Inferior parietal cortex (tissue), 1 donor: Measurements from ENCODE around the gene PRKD3.
"Not testable (repeated sequence)": the region's sequence is repeated elsewhere in the genome, so short reads cannot be mapped to it uniquely, and the experiment has no call there.

Source experiments
- DNase-seq: peaks from one replicate; pipeline ENCODE4 v3.0.0-alpha.2; 2016; ENCODE audit errors: extremely low spot score

Gene PRKD3

GRCh38 chr2:37316181-37316580, 8.5 kb downstream of the PRKD3 start:
- DNase-seq, result no peak

DNA sequence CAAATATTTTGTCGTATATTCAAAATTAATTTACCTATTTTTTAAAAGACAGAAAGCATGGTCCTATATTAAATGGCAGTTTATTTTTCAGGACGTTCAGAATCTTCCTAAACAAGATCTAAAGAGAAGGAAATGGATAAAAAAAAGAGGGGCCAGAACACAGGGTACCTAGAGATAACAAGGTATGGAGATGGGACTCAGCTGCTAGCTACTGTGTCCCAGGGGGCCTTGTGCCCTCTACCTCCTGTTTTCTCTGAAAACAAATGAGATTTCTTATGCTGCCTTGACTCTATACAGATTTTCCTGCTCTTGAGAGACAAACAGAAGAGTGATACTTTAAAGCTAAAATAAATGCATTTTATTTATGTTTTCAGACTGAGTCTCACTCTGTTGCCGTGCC, 9.3 kb downstream of the PRKD3 start:
- no peak for DNase-seq

DNA sequence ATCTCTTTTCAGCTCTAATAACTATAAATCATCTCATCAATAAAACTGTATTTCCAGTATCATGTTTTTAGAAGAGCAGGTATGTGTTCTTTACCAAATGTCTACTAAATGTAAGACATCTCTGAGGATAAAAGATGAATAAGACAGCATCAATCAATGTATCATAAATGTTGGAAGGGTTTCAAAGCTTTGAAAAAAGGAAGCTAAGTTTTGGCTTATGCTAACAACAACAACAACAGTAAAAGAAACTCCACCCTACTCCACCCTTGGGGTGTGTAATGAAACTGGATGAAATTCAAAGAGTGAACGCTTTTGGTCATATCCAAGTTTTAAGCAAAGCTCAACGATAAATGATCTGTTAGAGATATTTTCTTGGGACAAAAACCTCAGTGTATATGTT, 17.1 kb downstream of the PRKD3 start:
- DNase-seq, result no peak

- no peak for DNase-seq
Measured at GRCh38 chr2:37306024-37306423, 18.6 kb downstream of the PRKD3 start.

GRCh38 chr2:37302701-37303252, 21.9 kb downstream of the PRKD3 start:
- no peak for DNase-seq

DNA sequence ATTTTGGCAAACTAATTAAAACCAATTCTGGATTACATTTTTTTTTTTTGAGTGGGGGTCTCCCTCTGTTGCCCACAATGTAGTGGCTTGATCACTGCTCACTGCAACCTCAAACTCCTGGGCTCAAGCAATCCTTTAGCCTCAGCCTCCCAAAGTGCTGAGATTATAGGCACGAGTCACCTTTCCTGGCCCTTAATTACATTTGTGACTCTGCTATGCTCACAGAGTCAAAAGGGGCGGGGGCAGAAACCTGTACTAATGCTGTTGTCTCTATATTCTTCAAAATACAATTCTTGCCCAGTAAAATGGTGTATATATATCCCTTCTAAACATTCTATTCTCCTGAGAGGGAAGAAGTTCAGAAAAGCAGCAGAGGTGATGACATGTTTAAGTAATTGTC, 23.2 kb downstream of the PRKD3 start:
- DNase-seq, result no peak

- DNase-seq, result no peak
Measured at GRCh38 chr2:37300578-37300977, 24.1 kb downstream of the PRKD3 start.

DNA sequence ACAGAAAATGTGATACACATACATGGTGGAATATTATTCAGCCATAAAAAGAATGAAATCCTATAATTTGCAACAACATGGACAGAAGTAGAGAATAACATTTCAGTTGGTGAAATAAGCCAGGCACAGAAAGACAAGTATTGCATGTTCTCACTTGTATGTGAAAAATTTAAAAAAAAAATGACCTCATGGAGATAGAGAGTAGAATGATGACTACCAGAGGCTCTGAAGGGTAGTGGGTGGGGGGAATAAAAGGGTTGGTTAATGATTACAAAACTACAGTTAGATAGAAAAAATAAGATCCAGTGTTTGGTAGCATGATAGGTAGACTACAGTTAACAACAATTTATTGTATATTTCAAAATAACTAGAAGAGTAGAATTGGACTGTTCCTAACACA, 24.5 kb downstream of the PRKD3 start:
- DNase-seq, result no peak

DNA sequence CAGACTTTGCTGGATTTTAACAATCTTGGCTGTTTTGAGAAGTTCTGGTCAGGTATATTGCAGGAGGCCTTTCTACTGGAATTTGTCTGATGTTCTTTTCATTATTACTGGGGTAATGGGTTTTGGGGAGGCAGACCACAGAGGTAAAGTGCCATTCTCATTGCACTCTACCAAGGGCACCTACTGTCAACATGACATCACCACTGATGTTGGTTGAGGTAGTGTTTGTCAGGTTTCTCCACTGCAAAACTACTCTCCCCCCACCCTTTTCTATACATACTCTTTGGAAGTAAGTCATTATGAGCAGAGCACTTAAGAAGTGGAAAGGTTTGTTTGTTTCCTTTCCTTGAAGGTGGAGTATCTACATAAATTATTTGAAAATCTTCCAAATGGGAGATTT, 27.0 kb downstream of the PRKD3 start:
- no peak for DNase-seq

GRCh38 chr2:37295469-37296073, 29.1 kb downstream of the PRKD3 start:
- no peak for DNase-seq

DNA sequence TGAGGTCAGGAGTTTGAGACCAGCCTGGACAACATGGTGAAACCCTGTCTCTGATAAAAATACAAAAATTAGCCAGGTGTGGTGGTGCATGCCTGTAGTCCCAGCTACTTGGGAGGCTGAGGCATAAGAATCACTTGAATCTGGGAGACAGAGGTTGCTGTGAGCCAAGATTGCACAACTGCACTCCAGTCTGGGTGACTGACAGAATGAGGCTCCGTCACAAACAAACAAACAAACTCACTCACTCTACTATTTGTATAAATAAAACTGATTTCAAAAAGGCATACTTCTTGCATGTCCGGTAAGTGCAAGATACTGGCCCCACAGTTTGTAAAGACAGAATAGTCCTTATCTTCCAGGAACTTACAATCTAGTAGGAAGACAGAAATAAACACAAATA, 29.8 kb downstream of the PRKD3 start:
- DNase-seq, result not testable (repeated sequence)

DNA sequence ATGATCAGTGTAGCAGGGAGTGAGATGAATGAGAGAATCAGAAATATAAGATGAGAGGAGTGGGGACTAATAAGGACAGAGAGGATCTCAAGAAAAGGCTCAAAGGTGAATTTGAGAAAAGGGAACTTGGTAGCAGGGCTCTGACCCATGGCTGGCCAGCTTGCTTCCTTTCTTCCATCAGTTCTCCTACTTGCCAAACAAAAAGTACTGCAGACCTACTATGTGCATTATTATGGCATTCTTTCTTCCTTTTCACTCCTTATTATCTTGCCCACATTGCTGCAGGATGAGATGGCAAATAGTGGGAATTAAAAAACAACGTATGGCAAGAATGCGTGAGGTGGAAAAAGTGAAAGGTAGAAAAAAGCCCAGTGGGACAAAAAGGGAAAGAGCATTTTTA, 33.0 kb downstream of the PRKD3 start:
- DNase-seq, result no peak

DNA sequence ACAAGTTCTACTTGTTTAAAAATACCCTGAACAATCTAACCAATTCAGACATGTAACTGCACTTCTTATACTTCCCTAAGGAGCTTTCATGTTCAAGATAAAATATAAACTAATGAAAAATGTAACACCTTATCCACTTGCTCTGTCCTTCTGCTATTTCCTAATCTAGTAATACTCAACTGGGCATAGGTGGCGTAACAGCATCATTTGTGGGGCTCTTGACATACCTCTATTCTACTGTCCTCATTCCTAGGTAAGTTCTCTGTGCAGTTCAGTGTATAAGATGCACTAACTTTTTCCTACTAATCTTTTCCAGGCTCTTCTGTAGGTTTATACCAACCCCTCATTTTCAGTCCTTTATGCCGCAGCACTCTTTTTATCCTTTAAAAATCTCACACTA, 36.7 kb downstream of the PRKD3 start:
- no peak for DNase-seq

GRCh38 chr2:37284381-37284780, 40.3 kb downstream of the PRKD3 start:
- DNase-seq, result no peak

GRCh38 chr2:37283207-37283606, 41.4 kb downstream of the PRKD3 start:
- DNase-seq, result no peak

DNA sequence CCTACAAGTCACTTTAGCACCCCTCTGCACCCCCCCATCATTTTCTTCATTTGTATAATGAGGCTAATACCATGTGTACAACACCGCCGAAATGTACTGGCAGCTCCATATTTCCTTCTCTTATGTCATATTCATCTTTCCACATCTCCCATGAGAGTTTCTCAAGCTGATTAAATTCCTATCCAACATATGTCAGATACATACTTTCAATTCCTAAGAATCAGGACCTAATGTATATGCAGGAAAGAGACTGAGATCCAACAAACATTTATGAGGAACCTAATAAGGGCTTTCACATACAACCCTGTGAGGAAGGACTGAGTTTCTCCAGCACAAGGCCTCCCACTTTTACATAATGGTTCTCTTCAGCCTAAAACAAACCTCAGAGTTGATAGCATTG, 41.9 kb downstream of the PRKD3 start:
- DNase-seq, result no peak

DNA sequence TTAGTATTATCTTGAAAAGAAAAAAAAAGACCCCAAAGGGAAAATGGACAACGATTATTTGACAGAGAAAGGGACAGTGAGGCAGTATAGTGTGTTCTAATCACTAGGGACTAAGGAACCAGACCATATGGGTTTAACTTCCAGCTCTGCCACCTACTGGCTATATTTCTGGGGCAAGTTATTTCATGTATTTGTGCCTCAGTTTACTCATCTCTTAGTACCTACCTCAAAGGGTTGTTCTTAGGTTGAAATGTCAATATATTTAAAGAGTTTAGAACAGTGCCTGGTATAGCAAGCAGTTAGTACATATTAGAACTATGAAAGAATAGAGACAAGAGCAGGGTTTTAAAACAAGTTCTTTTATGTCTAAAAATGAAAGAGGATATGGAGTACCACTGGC, 42.7 kb downstream of the PRKD3 start:
- no peak for DNase-seq

DNA sequence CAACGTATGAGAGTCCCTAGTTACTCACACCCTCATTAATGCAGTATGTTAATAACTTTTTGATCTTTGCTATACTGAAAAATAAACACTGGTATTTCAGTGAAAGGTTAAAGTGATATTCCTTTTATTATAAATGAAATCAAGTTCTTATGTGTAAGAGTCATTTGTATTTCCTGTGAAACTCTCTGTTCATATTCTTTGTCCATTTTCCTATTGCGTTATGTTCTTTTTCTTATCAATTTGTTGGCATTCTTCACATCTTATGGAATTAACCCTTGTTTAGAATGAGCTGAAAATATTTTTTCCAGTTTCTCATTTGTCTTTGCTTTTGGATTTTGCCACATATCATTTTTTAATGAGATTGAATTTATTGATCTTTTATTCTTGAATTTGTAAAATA, 48.3 kb downstream of the PRKD3 start:
- no peak for DNase-seq
